NT2/D1 (cell line): ENCODE measurements around the gene SEC14L1.
"Not testable (repeated sequence)": the region's sequence is repeated elsewhere in the genome, so short reads cannot be mapped to it uniquely, and the experiment has no call there.

Source experiments
- DNase-seq: peaks from one replicate; pipeline ENCODE4 v3.0.0-alpha.2; 2011; ENCODE audit warnings: low read depth, low spot score
- H3K27me3 ChIP-seq: 2 replicates; pipeline ENCODE4 v1.6.0; 2011; ENCODE audit warnings: mild to moderate bottlenecking; ENCODE audit not compliant: insufficient read length, insufficient read depth
- H3K36me3 ChIP-seq: 2 replicates; pipeline ENCODE4 v1.6.1; 2011; ENCODE audit warnings: mild to moderate bottlenecking, low read length, mixed read lengths; ENCODE audit not compliant: insufficient read depth, insufficient read length
- H3K4me1 ChIP-seq: 2 replicates; pipeline ENCODE4 v1.5.1; 2011; ENCODE audit not compliant: insufficient read depth, insufficient read length
- H3K4me3 ChIP-seq: 2 replicates; pipeline ENCODE4 v1.5.1; 2011; ENCODE audit warnings: low read depth; ENCODE audit not compliant: insufficient read length
- H3K9ac ChIP-seq: 2 replicates; pipeline ENCODE4 v1.6.0; 2011; ENCODE audit warnings: low read depth; ENCODE audit not compliant: insufficient read length
- H3K9me3 ChIP-seq: 2 replicates; pipeline ENCODE4 v1.5.1; 2011; ENCODE audit warnings: mild to moderate bottlenecking, low read length; ENCODE audit not compliant: insufficient read depth
- SUZ12 ChIP-seq: IDR thresholded peaks from 2 replicates; pipeline ENCODE4 v1.6.1; 2011; ENCODE audit not compliant: insufficient read length, insufficient read depth; ENCODE audit errors: extremely low read depth
- YY1 ChIP-seq: IDR thresholded peaks from 2 replicates; pipeline ENCODE4 v1.6.1; 2011; ENCODE audit not compliant: insufficient read length, insufficient read depth
- ZNF274 ChIP-seq: IDR thresholded peaks from 2 replicates; pipeline ENCODE4 v1.6.1; 2011; ENCODE audit warnings: mild to moderate bottlenecking, low read depth, low read length

Gene SEC14L1

DNA sequence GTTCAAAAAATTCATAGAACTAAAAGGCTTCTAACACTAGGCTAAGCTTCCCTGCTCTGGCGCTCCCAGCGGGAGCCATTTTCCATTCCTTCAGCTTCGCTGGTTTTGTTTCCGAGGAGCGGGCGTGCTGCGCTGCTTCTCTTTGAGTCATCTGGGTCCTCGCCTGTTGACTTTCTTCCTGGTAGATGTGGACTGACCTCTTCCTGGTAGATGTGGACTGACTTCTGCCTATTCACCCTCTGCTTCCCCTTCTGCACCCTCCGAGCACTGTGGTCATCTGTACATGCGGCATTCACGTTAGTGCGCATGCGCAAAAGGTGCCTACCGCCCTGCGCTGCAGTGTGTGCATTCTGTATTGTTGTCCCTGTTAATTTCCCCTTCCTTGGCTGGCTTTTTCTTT, 40.8 kb upstream of the SEC14L1 start:
- TF ChIP-seq SUZ12: no peak
- TF ChIP-seq ZNF274: no peak
- TF ChIP-seq YY1: no peak
- Histone ChIP-seq H3K36me3 (peaks cover 28% of the 10 kb centered on the region), H3K4me1 (peaks cover 13% of the 10 kb centered on the region), H3K27me3 (no peaks in the 10 kb centered on the region), H3K9ac (peak overlapping the region; percentile 34), H3K9me3 (no peaks in the 10 kb centered on the region), H3K4me3 (no peak overlapping the region)
- no peak for DNase-seq

DNA sequence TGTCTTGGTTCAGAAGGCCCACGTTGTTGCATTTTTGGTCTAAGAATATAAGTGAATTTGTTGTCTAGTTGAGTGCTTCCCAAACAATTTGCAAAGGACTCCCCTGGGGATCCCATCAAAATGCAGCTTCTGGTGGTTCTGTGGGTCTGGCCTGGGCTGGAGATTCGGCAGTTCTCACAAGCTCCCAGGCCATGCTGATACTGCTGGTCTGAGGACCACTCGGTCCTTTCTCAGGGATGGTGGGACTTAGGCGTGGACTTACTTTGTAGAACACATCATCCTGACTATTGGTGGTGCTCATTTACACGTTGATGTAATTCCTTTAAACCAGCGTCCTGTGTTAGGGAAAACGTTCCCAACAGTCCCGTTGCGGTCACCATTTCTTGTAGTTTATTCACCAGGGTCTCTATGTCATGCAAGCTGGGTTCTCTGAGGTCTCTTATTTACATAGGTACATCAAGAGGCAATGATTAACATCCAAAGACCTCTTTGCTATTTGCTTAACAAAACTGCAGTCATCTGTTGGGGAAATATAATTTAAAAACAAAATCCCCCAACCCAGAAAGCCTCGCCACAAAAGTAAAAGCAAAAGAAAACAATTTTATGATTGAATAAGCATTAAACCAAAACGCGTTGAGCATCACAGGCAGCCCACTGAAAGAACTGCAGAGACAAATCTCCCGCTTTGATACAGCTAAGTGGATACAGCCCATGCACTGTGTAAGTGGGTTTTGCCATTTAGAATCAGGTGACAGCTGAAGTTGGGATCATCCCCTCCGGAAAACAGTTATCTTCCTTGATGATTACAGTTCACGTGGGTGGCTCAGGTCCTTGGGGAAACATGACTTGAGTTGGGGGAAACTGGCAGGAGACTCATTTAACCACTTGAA, 39.0 kb upstream of the SEC14L1 start:
- no peak overlapping the region for H3K9ac ChIP-seq
- no peak overlapping the region for H3K4me3 ChIP-seq
- DNase-seq: no peak
- peaks cover 21% of the 10 kb centered on the region for H3K36me3 ChIP-seq
- H3K9me3 ChIP-seq: no peaks in the 10 kb centered on the region
- TF ChIP-seq SUZ12: no peak
- no peak for TF ChIP-seq ZNF274
- TF ChIP-seq YY1: no peak
- H3K4me1 ChIP-seq: peaks cover 13% of the 10 kb centered on the region
- no peaks in the 10 kb centered on the region for H3K27me3 ChIP-seq

DNA sequence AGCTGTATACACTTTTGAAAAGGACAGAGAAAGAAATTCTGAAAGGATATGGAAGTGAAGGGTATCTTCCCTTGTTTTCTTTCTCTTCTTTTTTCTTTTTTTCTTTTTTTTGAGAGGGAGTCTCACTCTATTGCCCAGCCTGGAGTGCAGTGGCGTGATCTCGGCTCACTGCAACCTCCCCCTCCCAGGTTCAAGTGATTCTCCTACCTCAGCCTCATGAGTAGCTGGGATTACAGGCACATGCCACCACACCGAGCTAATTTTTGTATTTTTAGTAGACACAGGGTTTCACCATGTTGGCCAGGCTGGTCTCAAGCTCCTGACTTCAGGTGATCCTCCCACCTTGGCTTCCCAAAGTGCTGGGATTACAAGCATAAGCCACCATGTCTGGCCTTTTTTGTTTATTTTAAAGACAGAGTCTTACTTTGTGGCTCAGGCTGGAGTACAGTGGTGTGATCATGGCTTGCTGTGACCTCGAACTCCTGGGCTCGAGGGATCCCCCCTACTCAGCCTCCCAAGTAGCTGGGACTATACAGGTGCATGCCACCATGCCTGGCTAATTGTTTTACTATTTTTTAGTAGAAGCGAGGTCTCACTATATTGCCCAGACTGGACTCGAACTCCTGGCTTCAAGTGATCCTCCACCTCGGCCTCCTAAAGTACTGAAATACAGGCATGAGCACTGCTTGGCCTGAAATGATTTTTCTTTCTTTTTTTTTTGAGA, 38.2 kb upstream of the SEC14L1 start:
- peaks cover 19% of the 10 kb centered on the region for H3K36me3 ChIP-seq
- H3K27me3 ChIP-seq, H3K9me3 ChIP-seq, H3K9ac ChIP-seq, DNase-seq, H3K4me3 ChIP-seq: not testable (repeated sequence)
- peaks cover 13% of the 10 kb centered on the region for H3K4me1 ChIP-seq

DNA sequence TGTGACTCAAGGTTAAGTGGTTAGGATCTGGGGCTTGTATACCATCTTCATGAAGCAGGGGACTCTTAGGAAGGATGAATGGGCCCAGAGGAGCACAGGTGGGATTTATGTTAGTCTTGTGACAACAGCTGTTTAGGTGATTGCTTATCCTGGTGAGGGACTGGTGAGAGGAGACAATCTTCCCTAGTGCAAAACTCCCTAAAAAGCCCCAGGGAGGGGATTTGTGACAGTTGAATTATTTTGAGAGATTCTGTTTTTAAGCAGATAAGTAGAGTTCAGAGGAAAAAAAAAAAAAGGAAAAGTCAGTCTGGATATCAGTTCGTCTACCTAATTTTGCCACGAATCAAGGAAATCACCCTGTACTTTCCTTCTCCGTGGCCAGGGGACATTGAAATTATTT, 35.1 kb upstream of the SEC14L1 start:
- Histone ChIP-seq H3K9ac (no peak overlapping the region), H3K4me3 (no peak overlapping the region)

DNA sequence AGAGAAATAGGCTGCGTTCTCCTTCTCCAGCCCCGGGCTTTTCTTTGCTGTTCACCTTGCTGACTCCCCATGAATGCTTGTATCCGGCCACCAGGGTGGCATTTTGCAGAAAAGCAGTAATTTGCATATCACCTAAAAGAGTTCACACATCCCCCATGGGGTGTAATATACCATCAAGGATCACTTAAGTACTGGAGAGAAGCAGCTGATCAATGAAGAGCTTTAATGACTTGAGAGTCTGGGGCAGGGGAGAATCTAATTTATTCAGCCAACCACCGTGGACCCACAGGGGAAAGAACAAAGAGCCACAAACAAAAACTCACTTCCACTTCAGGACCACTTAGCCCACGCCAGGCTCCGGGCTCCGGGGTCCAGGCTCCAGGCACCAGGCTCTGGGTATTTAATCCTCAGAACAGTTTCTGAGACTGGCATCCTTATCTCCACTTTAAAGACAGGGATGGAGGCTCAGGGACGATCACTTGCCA, 33.9 kb upstream of the SEC14L1 start:
- DNase-seq: no peak
- Histone ChIP-seq H3K27me3 (no peaks in the 10 kb centered on the region), H3K9ac (no peak overlapping the region), H3K4me1 (peaks cover 8% of the 10 kb centered on the region), H3K36me3 (no peaks in the 10 kb centered on the region), H3K9me3 (no peaks in the 10 kb centered on the region), H3K4me3 (no peak overlapping the region)
- TF ChIP-seq ZNF274: no peak
- TF ChIP-seq YY1: no peak
- TF ChIP-seq SUZ12: no peak

More for the DNA sequence above, 35.1 kb upstream of the SEC14L1 start:
- Histone ChIP-seq H3K27me3 (no peaks in the 10 kb centered on the region), H3K9me3 (no peaks in the 10 kb centered on the region), H3K36me3 (peaks cover 2% of the 10 kb centered on the region), H3K4me1 (peaks cover 8% of the 10 kb centered on the region)
- no peak for DNase-seq
- TF ChIP-seq ZNF274: no peak
- TF ChIP-seq YY1: no peak
- TF ChIP-seq SUZ12: no peak

DNA sequence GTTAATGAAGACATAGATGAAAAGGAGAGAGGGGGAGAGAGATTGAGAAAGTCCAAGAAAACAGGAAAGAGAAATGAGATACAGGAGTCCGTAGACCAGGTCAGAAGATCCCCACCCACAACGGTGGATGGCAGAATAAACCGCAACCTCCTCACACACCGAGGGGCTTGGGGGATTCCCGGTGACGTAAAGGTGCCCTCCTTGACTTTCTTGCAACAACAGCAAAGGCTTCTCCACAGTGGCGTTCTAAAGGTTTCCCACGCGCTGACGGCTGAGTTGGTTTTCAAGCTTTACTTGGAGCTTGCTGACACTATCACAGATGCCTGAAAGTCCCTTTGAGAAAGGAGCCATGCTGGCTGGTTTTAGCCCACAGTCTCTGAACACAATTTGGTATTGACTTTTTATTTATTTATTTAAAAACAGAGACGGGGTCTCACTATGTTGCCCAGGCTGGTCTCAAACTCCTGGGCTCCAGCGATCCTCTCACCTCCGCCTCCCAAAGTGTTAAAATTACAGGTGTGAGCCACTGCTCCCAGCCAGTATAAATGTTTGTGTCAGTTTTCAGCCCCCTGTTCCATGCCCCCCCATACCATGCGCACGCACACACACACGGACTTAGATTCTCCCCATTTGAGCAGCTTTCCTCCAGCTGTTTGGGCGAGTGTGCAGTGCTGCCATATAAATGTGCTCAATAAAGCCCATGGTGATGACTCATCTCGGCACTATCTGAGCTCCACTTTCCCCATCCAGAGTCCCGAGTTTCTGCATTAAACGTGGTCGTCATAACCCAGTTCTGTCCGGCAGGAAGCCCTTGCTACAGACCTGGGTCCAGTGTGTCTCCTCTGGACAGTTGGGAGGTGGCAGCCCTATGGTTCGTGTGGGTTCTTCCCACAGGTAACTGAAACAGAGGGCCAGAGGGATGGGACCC, 33.0 kb upstream of the SEC14L1 start:
- Histone ChIP-seq H3K9me3 (no peaks in the 10 kb centered on the region), H3K9ac (no peak overlapping the region), H3K4me1 (peaks cover 8% of the 10 kb centered on the region), H3K27me3 (no peaks in the 10 kb centered on the region), H3K36me3 (no peaks in the 10 kb centered on the region), H3K4me3 (no peak overlapping the region)
- TF ChIP-seq YY1 (no peak), ZNF274 (no peak), SUZ12 (no peak)
- no peak for DNase-seq
